SU-DHL-6 (cell line): ENCODE data around the gene DMD.

Source experiments
- H2AFZ ChIP-seq: fragments of 200-600 bp; sonication (generic); 2 replicates; pipeline ENCODE4 v1.6.1; 2014; ENCODE audit warnings: low read depth, mild to moderate bottlenecking, moderate library complexity, mixed read lengths, antibody characterized with exemption, low read length; ENCODE audit not compliant: severe bottlenecking
- H3F3A ChIP-seq: fragments of 200-600 bp; shearing (Covaris generic); 2 replicates; pipeline ENCODE4 v1.6.0; 2016; ENCODE audit warnings: antibody characterized with exemption, mild to moderate bottlenecking; ENCODE audit not compliant: insufficient read depth
- H3K27ac ChIP-seq: fragments of 200-600 bp; sonication (generic); 2 replicates; pipeline ENCODE4 v1.5.1; 2016; ENCODE audit warnings: low read depth, mild to moderate bottlenecking, low read length, moderate library complexity, mixed read lengths
- H3K27me3 ChIP-seq: fragments of 200-600 bp; sonication (generic), shearing (Covaris generic); 2 replicates; pipeline ENCODE4 v1.6.0; 2014; ENCODE audit warnings: mild to moderate bottlenecking, low read length
- H3K36me3 ChIP-seq: fragments of 200-600 bp; sonication (generic); 2 replicates; pipeline ENCODE4 v1.6.1; 2014; ENCODE audit warnings: mild to moderate bottlenecking, low read length, mixed read lengths
- H3K4me2 ChIP-seq: fragments of 300-600, 200-600 bp; shearing (Covaris generic), sonication (generic); 2 replicates; pipeline ENCODE4 v1.6.0; 2014; ENCODE audit warnings: low read length, low read depth, mild to moderate bottlenecking; ENCODE audit not compliant: poor library complexity, severe bottlenecking
- H3K4me3 ChIP-seq: fragments of 200-600 bp; sonication (generic); 2 replicates; pipeline ENCODE4 v1.5.1; 2014; ENCODE audit warnings: antibody characterized with exemption, low read length, mild to moderate bottlenecking, mixed read lengths; ENCODE audit not compliant: insufficient read depth, poor library complexity, severe bottlenecking
- H3K79me2 ChIP-seq: fragments of 200-600 bp; sonication (generic); 2 replicates; pipeline ENCODE4 v1.6.1; 2014; ENCODE audit warnings: mild to moderate bottlenecking, low read length, moderate library complexity; ENCODE audit not compliant: insufficient read depth
- H3K9ac ChIP-seq: fragments of 200-600 bp; sonication (generic); 2 replicates; pipeline ENCODE4 v1.7.0; 2014; ENCODE audit warnings: mild to moderate bottlenecking, low read length
- H3K9me2 ChIP-seq: fragments of 200-600 bp; sonication (generic); replicated peaks from 2 replicates; pipeline ENCODE4 v1.6.1; 2014; ENCODE audit warnings: low read length; ENCODE audit not compliant: insufficient read depth
- H3K9me3 ChIP-seq: fragments of 200-600 bp; sonication (generic); 2 replicates; pipeline ENCODE4 v1.6.1; 2014; ENCODE audit warnings: low read length, mixed read lengths; ENCODE audit not compliant: insufficient read depth
- H4K20me1 ChIP-seq: fragments of 200-600 bp; sonication (generic); 2 replicates; pipeline ENCODE4 v1.6.1; 2014; ENCODE audit warnings: low read depth, mild to moderate bottlenecking, antibody characterized with exemption, low read length, moderate library complexity, mixed read lengths
- EZH2phosphoT487 ChIP-seq: fragments of 200-600 bp; sonication (generic), shearing (Covaris generic); conservative IDR thresholded peaks from 2 replicates; pipeline ENCODE4 v1.6.1; 2018; ENCODE audit warnings: mild to moderate bottlenecking, antibody characterized with exemption, low read length, moderate library complexity, mixed read lengths
- TF ChIP-seq, protein P1 (sequence below): fragments of 200-600 bp; sonication (generic); IDR thresholded peaks from one replicate; pipeline ENCODE4 v1.5.1; 2017; ENCODE audit warnings: antibody characterized with exemption, mild to moderate bottlenecking, low read length, moderate library complexity; ENCODE audit not compliant: insufficient read depth, poor library complexity, severe bottlenecking

DMD gene

GRCh38 chrX:33041141-33041540 is 170.2 kb downstream of the DMD start:
- H2AFZ ChIP-seq, result no peak overlapping the region
- H3K36me3 ChIP-seq, result no peaks in the 10 kb centered on the region
- no peak overlapping the region for H3K4me2 ChIP-seq
- H3K9ac ChIP-seq, result no peak overlapping the region
- TF ChIP-seq EZH2phosphoT487, result no peak
- TF ChIP-seq, protein P1, sequence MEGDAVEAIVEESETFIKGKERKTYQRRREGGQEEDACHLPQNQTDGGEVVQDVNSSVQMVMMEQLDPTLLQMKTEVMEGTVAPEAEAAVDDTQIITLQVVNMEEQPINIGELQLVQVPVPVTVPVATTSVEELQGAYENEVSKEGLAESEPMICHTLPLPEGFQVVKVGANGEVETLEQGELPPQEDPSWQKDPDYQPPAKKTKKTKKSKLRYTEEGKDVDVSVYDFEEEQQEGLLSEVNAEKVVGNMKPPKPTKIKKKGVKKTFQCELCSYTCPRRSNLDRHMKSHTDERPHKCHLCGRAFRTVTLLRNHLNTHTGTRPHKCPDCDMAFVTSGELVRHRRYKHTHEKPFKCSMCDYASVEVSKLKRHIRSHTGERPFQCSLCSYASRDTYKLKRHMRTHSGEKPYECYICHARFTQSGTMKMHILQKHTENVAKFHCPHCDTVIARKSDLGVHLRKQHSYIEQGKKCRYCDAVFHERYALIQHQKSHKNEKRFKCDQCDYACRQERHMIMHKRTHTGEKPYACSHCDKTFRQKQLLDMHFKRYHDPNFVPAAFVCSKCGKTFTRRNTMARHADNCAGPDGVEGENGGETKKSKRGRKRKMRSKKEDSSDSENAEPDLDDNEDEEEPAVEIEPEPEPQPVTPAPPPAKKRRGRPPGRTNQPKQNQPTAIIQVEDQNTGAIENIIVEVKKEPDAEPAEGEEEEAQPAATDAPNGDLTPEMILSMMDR, result no peak
- no peaks in the 10 kb centered on the region for H3K27me3 ChIP-seq
- no peak overlapping the region for H3K27ac ChIP-seq
- H3F3A ChIP-seq, result no peaks in the 10 kb centered on the region
- no peak overlapping the region for H3K4me3 ChIP-seq
- H3K9me3 ChIP-seq, result no peaks in the 10 kb centered on the region
- H3K79me2 ChIP-seq, result no peaks in the 10 kb centered on the region
- no peaks in the 10 kb centered on the region for H4K20me1 ChIP-seq
- H3K9me2 ChIP-seq, result no peaks in the 10 kb centered on the region

DNA sequence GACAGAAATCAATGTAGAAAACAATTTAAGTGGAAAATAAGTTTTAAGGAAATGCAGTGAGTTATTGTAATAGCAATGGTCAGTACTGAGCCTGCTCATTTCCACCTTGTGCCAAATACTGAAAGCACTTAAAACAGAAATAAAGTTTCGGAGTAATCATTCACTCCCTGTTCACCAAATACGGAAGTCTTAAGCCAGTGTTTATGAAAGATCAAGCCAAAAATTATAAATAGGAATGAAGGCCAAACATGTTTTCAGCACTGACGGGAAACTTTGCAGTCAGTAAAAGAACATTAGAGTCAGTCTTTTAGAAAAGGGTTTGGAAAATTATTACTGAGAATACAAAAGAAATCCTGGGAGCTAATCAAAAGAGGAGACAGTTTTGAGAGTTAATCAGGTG is 178.6 kb downstream of the DMD start:
- Histone ChIP-seq H3K9me3 (no peaks in the 10 kb centered on the region), H3K36me3 (no peaks in the 10 kb centered on the region), H2AFZ (no peak overlapping the region), H3K4me2 (no peak overlapping the region), H3K9ac (no peak overlapping the region), H3K27ac (no peak overlapping the region), H3F3A (no peaks in the 10 kb centered on the region), H3K4me3 (no peak overlapping the region), H3K27me3 (no peaks in the 10 kb centered on the region), H3K9me2 (no peaks in the 10 kb centered on the region), H4K20me1 (no peaks in the 10 kb centered on the region), H3K79me2 (no peaks in the 10 kb centered on the region)
- no peak for TF ChIP-seq EZH2phosphoT487
- TF ChIP-seq, protein P1, result no peak

GRCh38 chrX:33014949-33015348 is 196.4 kb downstream of the DMD start:
- Histone ChIP-seq H3K36me3 (no peaks in the 10 kb centered on the region), H3K27me3 (no peaks in the 10 kb centered on the region), H3K4me3 (no peak overlapping the region), H3K9me3 (no peaks in the 10 kb centered on the region), H3K4me2 (no peak overlapping the region), H3K27ac (no peak overlapping the region), H4K20me1 (no peaks in the 10 kb centered on the region), H3K9me2 (no peaks in the 10 kb centered on the region), H3K79me2 (no peaks in the 10 kb centered on the region), H3F3A (no peaks in the 10 kb centered on the region), H2AFZ (no peak overlapping the region), H3K9ac (no peak overlapping the region)
- TF ChIP-seq, protein P1, result no peak
- no peak for TF ChIP-seq EZH2phosphoT487
